ENCODE measurements around the gene CDC45. TPM values are rescaled to one million over a fixed set of nuclear protein-coding genes. Genes with fewer than 3 reads are reported as not detected.

Gene CDC45
- total and polyA plus RNA-seq, 2 of the 13 experiments (the other 11 are each of a cell fraction or from before 2014, with no cell fraction given), result 14.4 to 36.3 TPM

- TF ChIP-seq ZNF773 (CRISPR knock-in tag; IDR thresholded peaks at IDR 0.05; ENCODE audit: borderline replicate concordance) (no peak), KDM2A (CRISPR knock-in tag; IDR thresholded peaks at IDR 0.05; ENCODE audit: borderline replicate concordance, low read depth) (peak; percentile 55; the same call in 1 of the 2 replicates), CREBL2 (CRISPR knock-in tag; IDR thresholded peaks at IDR 0.05; ENCODE audit: borderline replicate concordance) (no peak), FOSL1 (CRISPR knock-in tag; IDR thresholded peaks at IDR 0.05; ENCODE audit: borderline replicate concordance) (no peak), SNRNP70 (IDR thresholded peaks at IDR 0.05; ENCODE audit: low read depth, low read length) (no peak), ZNF644 (CRISPR knock-in tag; IDR thresholded peaks at IDR 0.05; ENCODE audit: low read depth) (0 out of 2 replicates have a peak, but pooled peaks have one; percentile 21), ZZZ3 (CRISPR knock-in tag; IDR thresholded peaks at IDR 0.05; ENCODE audit: borderline replicate concordance) (no peak), ZNF142 (CRISPR knock-in tag; IDR thresholded peaks at IDR 0.05) (no peak), HDAC1 (CRISPR knock-in tag; IDR thresholded peaks at IDR 0.05) (peak; percentile 47), ZNF234 (CRISPR knock-in tag; conservative IDR thresholded peaks at IDR 0.05) (no peak), NCOA1 (CRISPR knock-in tag; IDR thresholded peaks at IDR 0.05) (no peak), ZMYM4 (CRISPR knock-in tag; IDR thresholded peaks at IDR 0.05) (no peak), NFATC3 (CRISPR knock-in tag; IDR thresholded peaks at IDR 0.05) (no peak), POGZ (CRISPR knock-in tag; IDR thresholded peaks at IDR 0.05) (0 out of 2 replicates have a peak, but pooled peaks have one; percentile 16), STAG1 (CRISPR knock-in tag; IDR thresholded peaks at IDR 0.05) (no peak), ZNF446 (CRISPR knock-in tag; IDR thresholded peaks at IDR 0.05) (0 out of 2 replicates have a peak, but pooled peaks have one; percentile 22), ZNF737 (CRISPR knock-in tag; IDR thresholded peaks at IDR 0.05; ENCODE audit: borderline replicate concordance) (0 out of 2 replicates have a peak, but pooled peaks have one; percentile 33)
- TF ChIP-seq, protein P1, sequence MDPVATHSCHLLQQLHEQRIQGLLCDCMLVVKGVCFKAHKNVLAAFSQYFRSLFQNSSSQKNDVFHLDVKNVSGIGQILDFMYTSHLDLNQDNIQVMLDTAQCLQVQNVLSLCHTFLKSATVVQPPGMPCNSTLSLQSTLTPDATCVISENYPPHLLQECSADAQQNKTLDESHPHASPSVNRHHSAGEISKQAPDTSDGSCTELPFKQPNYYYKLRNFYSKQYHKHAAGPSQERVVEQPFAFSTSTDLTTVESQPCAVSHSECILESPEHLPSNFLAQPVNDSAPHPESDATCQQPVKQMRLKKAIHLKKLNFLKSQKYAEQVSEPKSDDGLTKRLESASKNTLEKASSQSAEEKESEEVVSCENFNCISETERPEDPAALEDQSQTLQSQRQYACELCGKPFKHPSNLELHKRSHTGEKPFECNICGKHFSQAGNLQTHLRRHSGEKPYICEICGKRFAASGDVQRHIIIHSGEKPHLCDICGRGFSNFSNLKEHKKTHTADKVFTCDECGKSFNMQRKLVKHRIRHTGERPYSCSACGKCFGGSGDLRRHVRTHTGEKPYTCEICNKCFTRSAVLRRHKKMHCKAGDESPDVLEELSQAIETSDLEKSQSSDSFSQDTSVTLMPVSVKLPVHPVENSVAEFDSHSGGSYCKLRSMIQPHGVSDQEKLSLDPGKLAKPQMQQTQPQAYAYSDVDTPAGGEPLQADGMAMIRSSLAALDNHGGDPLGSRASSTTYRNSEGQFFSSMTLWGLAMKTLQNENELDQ (CRISPR knock-in tag; IDR thresholded peaks at IDR 0.05; ENCODE audit: borderline replicate concordance), result no peak
- TF ChIP-seq, protein P2, sequence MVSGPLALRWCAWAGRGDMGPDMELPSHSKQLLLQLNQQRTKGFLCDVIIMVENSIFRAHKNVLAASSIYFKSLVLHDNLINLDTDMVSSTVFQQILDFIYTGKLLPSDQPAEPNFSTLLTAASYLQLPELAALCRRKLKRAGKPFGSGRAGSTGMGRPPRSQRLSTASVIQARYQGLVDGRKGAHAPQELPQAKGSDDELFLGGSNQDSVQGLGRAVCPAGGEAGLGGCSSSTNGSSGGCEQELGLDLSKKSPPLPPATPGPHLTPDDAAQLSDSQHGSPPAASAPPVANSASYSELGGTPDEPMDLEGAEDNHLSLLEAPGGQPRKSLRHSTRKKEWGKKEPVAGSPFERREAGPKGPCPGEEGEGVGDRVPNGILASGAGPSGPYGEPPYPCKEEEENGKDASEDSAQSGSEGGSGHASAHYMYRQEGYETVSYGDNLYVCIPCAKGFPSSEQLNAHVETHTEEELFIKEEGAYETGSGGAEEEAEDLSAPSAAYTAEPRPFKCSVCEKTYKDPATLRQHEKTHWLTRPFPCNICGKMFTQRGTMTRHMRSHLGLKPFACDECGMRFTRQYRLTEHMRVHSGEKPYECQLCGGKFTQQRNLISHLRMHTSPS (CRISPR knock-in tag; IDR thresholded peaks at IDR 0.05; ENCODE audit: low read depth), result peak; percentile 57; the same call in 1 of the 2 replicates
Observed at GRCh38 chr22:19430890-19431541, 48.7 kb upstream of the CDC45 start (continued).

Data from HepG2 (cell line).